Neutrophil (primary cell): ENCODE measurements around the gene TOB1.

Experiments
- H3K27ac ChIP-seq: fragments of 200-600 bp; sonication (generic); 2 replicates; pipeline ENCODE4 v1.5.1; 2016; ENCODE audit warnings: mild to moderate bottlenecking, moderate library complexity
- H3K27me3 ChIP-seq: fragments of 200-600 bp; sonication (generic); 2 replicates; pipeline ENCODE4 v1.6.0; 2016; ENCODE audit warnings: mild to moderate bottlenecking
- H3K36me3 ChIP-seq: fragments of 200-600 bp; sonication (generic); 2 replicates; pipeline ENCODE4 v1.5.1; 2017
- H3K4me1 ChIP-seq, 2 experiments: fragments of 200-600 bp in 1 of 2; sonication (generic) in 1 of 2; 1 replicate in 1 of 2; 2 replicates in 1 of 2; pipeline versions ENCODE4 v1.5.1 to v1.6.1; 2013 to 2016; ENCODE audit warnings: low read depth in 1 of 2, low read length in 1 of 2, mild to moderate bottlenecking in 1 of 2, moderate library complexity in 1 of 2; ENCODE audit not compliant: control insufficient read depth in 1 of 2, insufficient read depth in 1 of 2
- H3K4me3 ChIP-seq, 2 experiments: fragments of 200-600 bp in 1 of 2; sonication (generic) in 1 of 2; 1 replicate in 1 of 2; 2 replicates in 1 of 2; pipeline ENCODE4 v1.5.1; 2013 to 2016; ENCODE audit warnings: low read depth in 1 of 2, low read length in 1 of 2, mild to moderate bottlenecking in 1 of 2, moderate library complexity in 1 of 2
- H3K9me3 ChIP-seq: fragments of 200-600 bp; sonication (generic); 2 replicates; pipeline ENCODE4 v1.5.1; 2016
- TF ChIP-seq, protein P1 (sequence below): fragments of 200-600 bp; sonication (generic); IDR thresholded peaks from 2 replicates; pipeline ENCODE4 v1.5.1; 2016; ENCODE audit warnings: antibody characterized with exemption

Gene TOB1

DNA sequence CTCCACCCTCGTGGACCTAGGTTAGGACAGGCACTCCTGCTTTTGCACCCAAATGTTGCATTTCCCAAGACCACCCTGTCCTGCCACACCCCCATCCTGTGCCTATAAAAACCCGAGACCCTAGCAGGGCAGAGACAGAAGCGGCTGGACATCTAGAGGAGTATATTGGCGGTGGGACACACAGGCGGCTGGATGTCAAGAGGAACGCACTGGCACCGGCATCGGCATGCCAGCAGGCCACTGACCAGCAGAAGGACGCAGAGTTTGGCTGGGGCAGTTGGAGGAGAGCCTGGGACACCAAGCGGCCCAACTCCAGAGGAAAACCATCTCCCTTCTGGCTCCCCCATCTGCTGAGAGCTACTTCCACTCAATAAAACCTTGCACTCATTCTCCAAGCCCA, 45.5 kb downstream of the TOB1 start:
- H3K9me3 ChIP-seq, result no peaks in the 10 kb centered on the region
- TF ChIP-seq, protein P1, sequence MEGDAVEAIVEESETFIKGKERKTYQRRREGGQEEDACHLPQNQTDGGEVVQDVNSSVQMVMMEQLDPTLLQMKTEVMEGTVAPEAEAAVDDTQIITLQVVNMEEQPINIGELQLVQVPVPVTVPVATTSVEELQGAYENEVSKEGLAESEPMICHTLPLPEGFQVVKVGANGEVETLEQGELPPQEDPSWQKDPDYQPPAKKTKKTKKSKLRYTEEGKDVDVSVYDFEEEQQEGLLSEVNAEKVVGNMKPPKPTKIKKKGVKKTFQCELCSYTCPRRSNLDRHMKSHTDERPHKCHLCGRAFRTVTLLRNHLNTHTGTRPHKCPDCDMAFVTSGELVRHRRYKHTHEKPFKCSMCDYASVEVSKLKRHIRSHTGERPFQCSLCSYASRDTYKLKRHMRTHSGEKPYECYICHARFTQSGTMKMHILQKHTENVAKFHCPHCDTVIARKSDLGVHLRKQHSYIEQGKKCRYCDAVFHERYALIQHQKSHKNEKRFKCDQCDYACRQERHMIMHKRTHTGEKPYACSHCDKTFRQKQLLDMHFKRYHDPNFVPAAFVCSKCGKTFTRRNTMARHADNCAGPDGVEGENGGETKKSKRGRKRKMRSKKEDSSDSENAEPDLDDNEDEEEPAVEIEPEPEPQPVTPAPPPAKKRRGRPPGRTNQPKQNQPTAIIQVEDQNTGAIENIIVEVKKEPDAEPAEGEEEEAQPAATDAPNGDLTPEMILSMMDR, result no peak
- H3K36me3 ChIP-seq, result no peaks in the 10 kb centered on the region
- no peak overlapping the region for H3K27ac ChIP-seq
- H3K27me3 ChIP-seq, result peaks cover 7% of the 10 kb centered on the region
- H3K4me1 ChIP-seq, result peaks cover 0 to 5% of the 10 kb centered on the region in 2 experiments
- no peak overlapping the region for H3K4me3 ChIP-seq

DNA sequence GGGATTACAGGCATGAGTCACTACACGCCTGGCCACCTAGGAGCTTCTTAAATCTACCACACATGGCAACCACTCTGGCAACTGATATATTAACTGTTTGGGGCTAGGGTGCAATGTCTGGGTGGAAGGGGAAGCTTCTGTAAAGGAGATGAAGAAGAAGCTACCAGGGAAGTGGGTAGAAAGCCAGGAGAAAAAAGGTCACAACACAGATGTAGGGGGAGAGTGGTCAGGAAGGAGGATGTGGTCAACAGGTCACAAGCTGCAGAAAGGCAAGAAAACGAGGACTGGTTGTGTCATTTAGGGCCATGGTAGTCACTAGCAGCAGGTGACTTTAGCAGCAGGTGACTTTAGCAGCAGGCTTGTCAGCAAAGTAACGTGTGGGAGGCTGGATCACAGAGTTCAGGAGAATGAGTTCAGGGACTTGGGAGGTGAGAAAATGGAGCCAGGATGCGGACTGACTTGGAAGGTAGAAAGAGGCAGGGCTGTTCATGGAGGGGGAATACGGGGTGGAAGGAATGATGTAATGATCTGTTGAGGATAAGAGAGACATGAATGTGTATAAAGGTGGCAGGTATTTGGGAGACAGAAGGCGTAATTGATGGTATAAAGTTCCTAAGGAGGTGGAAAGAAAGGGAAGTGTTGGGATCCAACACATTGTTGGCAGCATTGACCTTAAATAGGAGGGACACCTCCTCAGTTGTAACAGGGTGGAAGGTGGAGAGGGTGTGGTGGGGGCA, 47.1 kb downstream of the TOB1 start:
- H3K9me3 ChIP-seq, result no peaks in the 10 kb centered on the region

DNA sequence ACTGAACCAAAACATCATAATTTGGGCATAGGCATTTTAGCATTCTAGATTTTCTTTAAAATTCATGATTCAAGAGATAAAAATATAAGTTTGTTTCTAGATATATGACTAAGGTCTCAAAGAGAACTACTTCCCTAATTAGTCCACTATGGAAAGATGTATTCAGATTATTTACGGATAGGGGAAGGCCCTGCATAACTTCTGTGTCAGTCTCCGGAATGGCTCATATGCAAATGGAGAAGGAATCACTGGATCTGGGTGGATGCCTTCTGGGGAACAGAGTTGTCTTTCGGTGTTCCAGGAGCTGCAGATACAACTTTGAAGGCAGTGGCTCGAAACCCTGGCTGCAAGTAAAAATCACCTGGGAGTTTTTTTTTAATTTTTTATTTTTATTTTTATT, 47.9 kb downstream of the TOB1 start:
- TF ChIP-seq, protein P1, result no peak
- no peaks in the 10 kb centered on the region for H3K9me3 ChIP-seq
- peaks cover 7% of the 10 kb centered on the region for H3K27me3 ChIP-seq
- H3K27ac ChIP-seq, result no peak overlapping the region
- peaks cover 0 to 5% of the 10 kb centered on the region in 2 experiments for H3K4me1 ChIP-seq
- H3K4me3 ChIP-seq, result no peak overlapping the region
- H3K36me3 ChIP-seq, result no peaks in the 10 kb centered on the region

More for the DNA sequence above, 47.1 kb downstream of the TOB1 start:
- Histone ChIP-seq H3K27ac (no peak overlapping the region), H3K4me1 (peaks cover 0 to 5% of the 10 kb centered on the region in 2 experiments), H3K4me3 (no peak overlapping the region), H3K36me3 (no peaks in the 10 kb centered on the region), H3K27me3 (peaks cover 7% of the 10 kb centered on the region)
- TF ChIP-seq, protein P1, result no peak

DNA sequence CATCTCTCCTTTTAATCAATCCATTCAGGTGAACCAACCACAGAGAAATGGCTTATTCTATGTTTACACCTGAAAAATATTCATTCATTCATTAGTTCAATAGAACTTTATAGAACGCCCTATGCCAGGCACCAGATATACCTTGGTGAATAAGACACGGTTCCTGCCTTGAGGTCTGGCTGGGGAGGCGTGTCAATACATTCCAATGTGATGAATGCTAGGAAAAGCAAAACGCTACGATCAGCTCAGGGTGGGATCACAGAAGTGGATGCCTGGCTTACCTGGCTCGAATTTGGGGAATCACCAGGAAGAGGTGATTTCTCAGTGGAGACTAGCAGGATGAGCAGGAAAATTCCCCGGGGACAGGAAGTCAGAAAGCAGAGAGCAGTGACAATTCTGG, 48.3 kb downstream of the TOB1 start:
- H3K9me3 ChIP-seq, result no peaks in the 10 kb centered on the region
- peaks cover 0 to 5% of the 10 kb centered on the region in 2 experiments for H3K4me1 ChIP-seq
- TF ChIP-seq, protein P1, result no peak
- H3K4me3 ChIP-seq, result no peak overlapping the region
- no peak overlapping the region for H3K27ac ChIP-seq
- peaks cover 7% of the 10 kb centered on the region for H3K27me3 ChIP-seq
- H3K36me3 ChIP-seq, result no peaks in the 10 kb centered on the region

DNA sequence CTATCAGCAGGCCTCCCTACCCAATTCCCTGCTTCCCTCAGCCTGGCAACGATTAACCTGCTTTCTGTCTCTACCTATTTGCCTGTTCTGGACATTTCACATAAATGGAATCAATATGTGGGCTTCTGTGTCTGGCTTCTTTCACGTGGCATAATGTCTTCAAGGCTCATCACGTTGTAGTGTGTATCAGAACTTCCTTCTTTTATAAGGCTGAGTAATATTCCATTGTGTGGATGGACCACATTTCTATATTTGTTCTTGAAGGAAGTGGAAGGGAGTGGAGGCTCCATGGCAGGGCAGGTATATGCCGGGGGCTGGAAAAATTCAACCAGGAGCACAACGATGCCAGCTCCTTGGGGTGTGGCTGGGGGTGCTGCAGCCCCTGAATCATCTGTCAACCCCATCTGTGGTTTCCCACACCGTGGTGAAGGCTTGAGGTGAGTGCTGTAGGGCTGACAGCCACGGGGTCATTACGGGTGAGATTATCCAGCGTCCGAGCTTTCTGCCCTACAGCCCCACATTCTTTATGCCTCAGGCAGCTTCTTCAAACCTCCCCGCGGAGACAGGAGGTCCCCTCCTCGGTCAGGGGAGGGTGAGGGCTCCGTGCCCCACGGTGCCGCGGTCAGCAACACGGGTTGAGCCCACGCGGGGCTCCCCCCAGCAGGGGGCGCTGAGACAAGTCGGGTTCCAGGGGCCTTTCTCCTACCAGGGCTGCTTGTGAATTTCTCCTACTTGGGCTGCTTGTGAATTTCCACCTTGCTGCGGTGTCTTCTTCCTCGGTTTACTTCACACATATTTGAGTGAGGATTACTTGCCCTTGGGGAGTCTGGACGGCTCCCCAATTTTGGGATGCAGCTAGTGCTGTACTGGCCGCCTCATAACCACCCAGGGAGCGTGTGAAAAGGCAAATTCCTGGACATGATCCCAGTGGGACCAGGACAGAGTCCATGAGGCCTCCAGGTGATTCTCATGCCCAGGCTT, 49.1 kb downstream of the TOB1 start:
- TF ChIP-seq, protein P1, result peak; percentile 67
- H3K36me3 ChIP-seq, result no peaks in the 10 kb centered on the region
- no peak overlapping the region for H3K4me3 ChIP-seq
- peaks cover 7% of the 10 kb centered on the region for H3K27me3 ChIP-seq
- H3K27ac ChIP-seq, result no peak overlapping the region
- no peaks in the 10 kb centered on the region for H3K9me3 ChIP-seq
- H3K4me1 ChIP-seq, result peaks cover 0 to 5% of the 10 kb centered on the region in 2 experiments
